ENCODE measurements around the gene S100P. TPM values are rescaled to one million over a fixed set of nuclear protein-coding genes. Genes with fewer than 3 reads are reported as not detected.

Gene S100P
- total and polyA plus RNA-seq, 2 experiments from 2014 or later = not detected

GRCh38 chr4:6742989-6743388 lies 49.3 kb downstream of the S100P start:
- DNase-seq (ENCODE audit: low read depth in 1 of 2, low spot score in 1 of 2) = no peak
- Histone ChIP-seq H3K27ac (no peak overlapping the region), H3K27me3 (no peaks in the 10 kb centered on the region), H3K36me3 (no peaks in the 10 kb centered on the region), H3K9me3 (ENCODE audit: low read depth) (no peaks in the 10 kb centered on the region), H3K4me3 (no peak overlapping the region), H3K4me1 (ENCODE audit: low read depth) (no peaks in the 10 kb centered on the region)
- no peak for TF ChIP-seq CTCF (IDR thresholded peaks at IDR 0.05; ENCODE audit: low read depth, low read length)

Other genes starting within 250 kb of the S100P start
- gene PPP2R2C, start 221.3 kb upstream of the S100P start, total RNA-seq = 0.14 TPM in 1 of 2 replicates, not detected in the other
- not detected in 2 replicates for gene PPP2R2C, start 221.3 kb upstream of the S100P start, polyA plus RNA-seq
- gene MAN2B2, start 118.7 kb upstream of the S100P start, total RNA-seq = 8.2 and 10.2 TPM in 2 replicates
- 4.4 and 5.4 TPM in 2 replicates for gene MAN2B2, start 118.7 kb upstream of the S100P start, polyA plus RNA-seq
- 262 and 291 TPM in 2 replicates for gene MRFAP1, start 53.2 kb upstream of the S100P start, total RNA-seq
- gene MRFAP1, start 53.2 kb upstream of the S100P start, polyA plus RNA-seq = 315 and 319 TPM in 2 replicates
- 82.4 and 112 TPM in 2 replicates for gene MRFAP1L1, start 16.0 kb downstream of the S100P start, total RNA-seq
- gene MRFAP1L1, start 16.0 kb downstream of the S100P start, polyA plus RNA-seq = 73.3 and 76.4 TPM in 2 replicates
- gene BLOC1S4, start 22.3 kb downstream of the S100P start, total RNA-seq = 48.9 and 52.1 TPM in 2 replicates
- gene BLOC1S4, start 22.3 kb downstream of the S100P start, polyA plus RNA-seq = 53.5 and 55.5 TPM in 2 replicates
- gene KIAA0232, start 88.8 kb downstream of the S100P start, total RNA-seq = 25.8 and 28.7 TPM in 2 replicates
- 27.4 and 30.0 TPM in 2 replicates for gene KIAA0232, start 88.8 kb downstream of the S100P start, polyA plus RNA-seq
- gene TBC1D14, start 215.9 kb downstream of the S100P start, total RNA-seq = 41.8 and 46.1 TPM in 2 replicates
- gene TBC1D14, start 215.9 kb downstream of the S100P start, polyA plus RNA-seq = 30.5 and 38.9 TPM in 2 replicates

Data from cardiac muscle cell (in vitro differentiated cells and primary cell).